T-cell (primary cell): ENCODE measurements around the gene GALNT10. TPM values are rescaled to one million over a fixed set of nuclear protein-coding genes. Genes with fewer than 3 reads are reported as not detected.

ENCODE experiments used
- ATAC-seq, 4 experiments: fragments of 200-7000 bp in 3 of 4; fragments of 150-1000 bp in 1 of 4; cut with Tn5 transposase; replicated peaks in 1 of 4; 1 replicate in 3 of 4; 2 replicates in 1 of 4; pipeline ENCODE4 v1.10.0; 2021; ENCODE audit warnings: moderate library complexity in 3 of 4, mild to moderate bottlenecking in 2 of 4, moderate number of reproducible peaks in 1 of 4
- CTCF ChIA-PET, 2 donors: fragments of 300-600 bp; sonication (Branson Sonifier 250); formaldehyde crosslinking; loops; one replicate each; lab custom pipeline; 2022; ENCODE audit warnings: antibody characterized with exemption in 2 of 2; lab: Charles Lee
- POLR2A ChIA-PET, 2 donors: fragments of 300-600 bp; sonication (Branson Sonifier 250); formaldehyde crosslinking; loops; one replicate each; lab custom pipeline; 2022; ENCODE audit warnings: antibody characterized with exemption in 2 of 2; lab: Charles Lee
- DNase-seq, 35 experiments: peaks; one replicate each; pipeline versions ENCODE4 v3.0.0 to v3.0.0-alpha.2; 2013 to 2023
- H3K27ac ChIP-seq: one replicate; pipeline ENCODE4 v1.5.1; 2013; ENCODE audit warnings: low read length
- H3K27me3 ChIP-seq, 2 experiments: replicated peaks in 1 of 2; 1 replicate in 1 of 2; 2 replicates in 1 of 2; pipeline versions ENCODE4 v1.6.1 to v1.7.0; 2013; ENCODE audit warnings: low read length in 1 of 2, mixed read lengths in 1 of 2; ENCODE audit not compliant: control insufficient read depth in 2 of 2, insufficient read depth in 2 of 2; ENCODE audit errors: extremely low read depth in 1 of 2
- H3K36me3 ChIP-seq, 2 donors: 1 replicate in 1 of 2; 2 replicates in 1 of 2; pipeline versions ENCODE4 v1.6.1 to v1.7.0; 2013; ENCODE audit warnings: low read length in 1 of 2; ENCODE audit not compliant: control insufficient read depth in 2 of 2, insufficient read depth in 1 of 2; ENCODE audit errors: extremely low read depth in 1 of 2
- H3K4me1 ChIP-seq, 2 experiments: 1 replicate in 1 of 2; 2 replicates in 1 of 2; pipeline versions ENCODE4 v1.6.1 to v1.7.0; 2013; ENCODE audit warnings: low read length in 2 of 2, mixed read lengths in 1 of 2; ENCODE audit not compliant: insufficient read depth in 2 of 2, control insufficient read depth in 1 of 2; ENCODE audit errors: extremely low read depth in 1 of 2
- H3K4me3 ChIP-seq, 2 donors: 1 replicate in 1 of 2; 2 replicates in 1 of 2; pipeline versions ENCODE4 v1.5.1 to v1.7.0; 2013; ENCODE audit warnings: mild to moderate bottlenecking in 2 of 2, low read length in 1 of 2, moderate library complexity in 1 of 2; ENCODE audit not compliant: control insufficient read depth in 1 of 2; ENCODE audit errors: extremely low read depth in 1 of 2
- H3K9me3 ChIP-seq: 2 replicates; pipeline ENCODE4 v1.7.0; 2013
- H3K27ac Mint-ChIP-seq, 2 donors: one replicate each; pipeline ENCODE4 v1.8.0; 2020 to 2021; ENCODE audit warnings: mild to moderate bottlenecking in 2 of 2, mixed read lengths in 2 of 2
- H3K27me3 Mint-ChIP-seq, 2 donors: one replicate each; pipeline ENCODE4 v1.8.0; 2021 to 2022; ENCODE audit warnings: mixed read lengths in 2 of 2
- H3K36me3 Mint-ChIP-seq: one replicate; pipeline ENCODE4 v1.8.0; 2021; ENCODE audit warnings: mixed read lengths
- H3K4me1 Mint-ChIP-seq, 3 donors: one replicate each; pipeline ENCODE4 v1.8.0; 2020 to 2022; ENCODE audit warnings: mixed read lengths in 3 of 3, mild to moderate bottlenecking in 1 of 3
- H3K4me3 Mint-ChIP-seq, 3 donors: one replicate each; pipeline ENCODE4 v1.8.0; 2020 to 2022; ENCODE audit warnings: mild to moderate bottlenecking in 3 of 3, mixed read lengths in 3 of 3, moderate library complexity in 3 of 3
- H3K9me3 Mint-ChIP-seq, 3 donors: one replicate each; pipeline ENCODE4 v1.8.0; 2020 to 2022; ENCODE audit warnings: mixed read lengths in 3 of 3
- WGBS: methylation state at CpG from one replicate; pipeline ENCODE4 v1.1.5; 2013; ENCODE audit warnings: missing lambda C conversion rate; ENCODE audit not compliant: insufficient coverage; 5-methylcytosine and 5-hydroxymethylcytosine counted together
- total RNA-seq, 35 experiments: library from RNA in 6 of 35; stranded (reverse) in 6 of 35; fragments of 120-200 nt in 1 of 35; gene quantifications; one replicate each; pipeline versions ENCODE4 v1.2.1 to v1.2.4 and lab custom pipeline; 2013 to 2026

The GALNT10 gene
- total RNA-seq, 5 donors from 2014 or later (not counting 1 experiment from before 2014, with no cell fraction given) = 26.9 to 62.7 (median 40.8) TPM

DNA sequence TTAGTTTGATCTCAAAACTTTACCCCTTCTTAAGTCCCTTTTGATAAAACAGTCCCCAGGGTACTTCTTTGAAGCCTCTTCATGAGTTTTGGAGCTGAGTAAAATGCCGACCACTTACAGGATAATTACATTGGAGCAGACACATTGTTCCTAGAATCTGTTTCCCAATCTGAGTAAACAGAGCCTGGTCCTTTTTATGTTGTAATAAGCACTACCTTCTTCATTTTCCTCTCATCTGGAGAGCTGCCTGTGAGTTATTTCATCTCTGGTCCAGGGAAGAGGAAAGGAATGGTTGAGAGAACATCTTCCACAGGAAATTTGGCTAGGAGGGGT lies 26.3 kb upstream of the GALNT10 start:
- H3K36me3 Mint-ChIP-seq = no peaks in the 10 kb centered on the region
- Histone ChIP-seq H3K4me3 (no peak overlapping the region), H3K27ac (no peak overlapping the region), H3K36me3 (no peaks in the 10 kb centered on the region), H3K9me3 (no peaks in the 10 kb centered on the region), H3K4me1 (no peaks in the 10 kb centered on the region), H3K27me3 (peaks cover 0 to 20% of the 10 kb centered on the region in 2 experiments)
- H3K27me3 Mint-ChIP-seq = peaks cover 15 to 26% of the 10 kb centered on the region in 2 donors
- CTCF ChIA-PET = interaction anchor here in 1 of 2 donors (1.0 kb wide), 1 partner anchor 184 kb away, joined by 4 read pairs; no protein-coding TSS in a partner anchor
- H3K4me1 Mint-ChIP-seq = no peaks in the 10 kb centered on the region
- DNase-seq (no peak), ATAC-seq (no peak)
- H3K9me3 Mint-ChIP-seq = no peaks in the 10 kb centered on the region
- POLR2A ChIA-PET = no interaction called here
- H3K27ac Mint-ChIP-seq = no peak overlapping the region
- WGBS = no CpG with 5 or more reads among the region's 1 CpG
- no peak overlapping the region for H3K4me3 Mint-ChIP-seq

DNA sequence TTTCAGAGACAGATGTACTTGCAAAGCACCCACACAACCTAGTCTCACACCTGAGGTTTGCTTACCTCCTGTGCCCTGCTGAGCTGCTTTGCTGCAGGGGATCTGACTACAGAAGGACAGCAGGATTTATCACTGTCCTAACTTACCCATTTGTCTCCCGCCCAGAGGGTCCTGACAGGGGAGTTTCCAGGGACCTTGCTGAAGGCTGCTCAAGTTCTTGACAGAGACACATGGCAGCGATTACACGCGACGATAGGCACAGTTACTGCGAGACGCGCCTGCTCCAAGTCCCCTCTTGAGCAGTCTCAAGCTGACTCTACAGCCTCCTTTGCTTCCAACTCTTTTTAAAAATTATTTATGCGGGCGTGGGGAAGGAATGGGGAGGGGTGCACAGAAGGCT lies 24.6 kb upstream of the GALNT10 start:
- POLR2A ChIA-PET = no interaction called here
- 53% methylated on average over 6 of the region's 10 CpGs for WGBS
- Histone ChIP-seq H3K27ac (no peak overlapping the region), H3K9me3 (no peaks in the 10 kb centered on the region), H3K4me1 (no peaks in the 10 kb centered on the region), H3K27me3 (peaks cover 0 to 20% of the 10 kb centered on the region in 2 experiments), H3K4me3 (no peak overlapping the region), H3K36me3 (no peaks in the 10 kb centered on the region)
- no peak for ATAC-seq
- Mint-ChIP-seq H3K27ac (no peak overlapping the region), H3K4me3 (no peak overlapping the region), H3K27me3 (peaks cover 15 to 22% of the 10 kb centered on the region in 2 donors), H3K4me1 (no peaks in the 10 kb centered on the region), H3K9me3 (no peaks in the 10 kb centered on the region), H3K36me3 (no peaks in the 10 kb centered on the region)
- CTCF ChIA-PET = interaction anchor here in 1 of 2 donors (1.5 kb wide), 1 partner anchor 11 kb away, joined by 9 read pairs; no protein-coding TSS in a partner anchor
- no peak for DNase-seq

GRCh38 chr5:154166901-154167791 lies 23.4 kb upstream of the GALNT10 start:
- Mint-ChIP-seq H3K4me3 (no peak overlapping the region), H3K4me1 (no peaks in the 10 kb centered on the region), H3K27me3 (peaks cover 13 to 20% of the 10 kb centered on the region in 2 donors), H3K9me3 (no peaks in the 10 kb centered on the region), H3K36me3 (no peaks in the 10 kb centered on the region), H3K27ac (no peak overlapping the region)
- ChIA-PET CTCF (interaction anchor here in 1 of 2 donors (1.5 kb wide), 1 partner anchor 10 kb away, joined by 9 read pairs; no protein-coding TSS in a partner anchor), POLR2A (no interaction called here)
- ATAC-seq = no peak
- Histone ChIP-seq H3K9me3 (no peaks in the 10 kb centered on the region), H3K4me3 (no peak overlapping the region), H3K36me3 (no peaks in the 10 kb centered on the region), H3K27ac (no peak overlapping the region), H3K27me3 (peaks cover 0 to 23% of the 10 kb centered on the region in 2 experiments), H3K4me1 (no peaks in the 10 kb centered on the region)
- no peak for DNase-seq
- WGBS = 25% methylated on average over 1 of the region's 2 CpGs

DNA sequence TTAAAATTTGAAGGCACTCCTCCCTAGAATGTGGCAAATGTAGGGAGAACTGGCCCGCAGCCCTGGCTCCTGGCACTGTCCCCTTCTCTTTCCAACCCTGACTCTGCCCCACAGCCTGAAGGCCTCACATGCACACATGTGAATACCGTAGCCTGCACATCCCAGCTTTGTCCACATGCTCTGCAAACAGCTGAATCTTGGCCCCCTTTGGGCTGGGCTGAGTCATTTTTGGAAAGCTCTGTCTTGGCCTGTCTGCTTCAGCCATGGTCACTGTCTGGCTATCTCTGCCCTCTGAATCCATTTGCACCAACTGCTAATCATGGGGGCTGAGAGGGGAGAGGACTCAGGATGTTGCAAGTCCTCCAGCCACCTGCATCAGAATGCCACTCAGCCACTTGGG lies 22.1 kb upstream of the GALNT10 start:
- Mint-ChIP-seq H3K4me1 (no peaks in the 10 kb centered on the region), H3K36me3 (no peaks in the 10 kb centered on the region), H3K27ac (no peak overlapping the region), H3K27me3 (peaks cover 13% of the 10 kb centered on the region in 2 donors), H3K9me3 (no peaks in the 10 kb centered on the region), H3K4me3 (no peak overlapping the region)
- no peaks in the 10 kb centered on the region for H3K4me1 ChIP-seq
- H3K4me3 ChIP-seq = no peak overlapping the region
- WGBS = 100% methylated on average over 2 of the region's 2 CpGs
- no peaks in the 10 kb centered on the region for H3K9me3 ChIP-seq
- ATAC-seq (no peak), DNase-seq (no peak)
- H3K27ac ChIP-seq = no peak overlapping the region
- H3K36me3 ChIP-seq = no peaks in the 10 kb centered on the region
- CTCF ChIA-PET = no interaction called here
- peaks cover 0 to 17% of the 10 kb centered on the region in 2 experiments for H3K27me3 ChIP-seq
- POLR2A ChIA-PET = no interaction called here

GRCh38 chr5:154172785-154173184 lies 17.7 kb upstream of the GALNT10 start:
- H3K9me3 Mint-ChIP-seq = no peaks in the 10 kb centered on the region
- WGBS = 100% methylated on average over 1 of the region's 2 CpGs
- ATAC-seq (no peak), DNase-seq (no peak)
- ChIA-PET POLR2A (no interaction called here), CTCF (no interaction called here)
- Histone ChIP-seq H3K4me3 (no peak overlapping the region), H3K27ac (no peak overlapping the region), H3K9me3 (no peaks in the 10 kb centered on the region), H3K4me1 (no peaks in the 10 kb centered on the region), H3K36me3 (no peaks in the 10 kb centered on the region), H3K27me3 (peaks cover 0 to 6% of the 10 kb centered on the region in 2 experiments)
- no peak overlapping the region for H3K27ac Mint-ChIP-seq
- no peak overlapping the region for H3K4me3 Mint-ChIP-seq
- no peaks in the 10 kb centered on the region for H3K4me1 Mint-ChIP-seq
- peaks cover 0 to 1% of the 10 kb centered on the region in 2 donors for H3K27me3 Mint-ChIP-seq
- no peaks in the 10 kb centered on the region for H3K36me3 Mint-ChIP-seq

DNA sequence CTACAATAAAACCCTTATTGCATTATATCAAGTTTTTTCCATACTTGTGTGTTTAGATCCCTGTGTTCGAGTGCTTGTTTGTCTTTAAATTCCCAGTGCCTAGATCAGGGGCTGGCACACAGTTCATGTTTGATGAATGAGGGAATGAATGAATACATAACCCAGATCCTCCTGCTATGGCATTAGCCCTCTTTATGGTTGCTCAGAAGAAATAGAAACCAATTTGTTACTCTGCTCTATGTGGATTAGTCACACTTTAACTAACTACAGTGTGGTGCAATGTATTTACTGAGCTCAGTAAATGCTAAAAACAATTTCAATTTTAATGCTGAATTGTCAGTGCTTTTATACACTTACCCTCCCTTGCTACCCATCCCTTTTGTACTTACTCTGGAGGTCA lies 16.4 kb upstream of the GALNT10 start:
- CTCF ChIA-PET = interaction anchor here in 1 of 2 donors (1.1 kb wide), 1 partner anchor 102 kb away, joined by 4 read pairs; no protein-coding TSS in a partner anchor
- no peak overlapping the region for H3K27ac ChIP-seq
- DNase-seq = no peak
- H3K36me3 ChIP-seq = no peaks in the 10 kb centered on the region
- POLR2A ChIA-PET = interaction anchor here in 1 of 2 donors (0.6 kb wide), 1 partner anchor 734 kb away, joined by 19 read pairs; no protein-coding TSS in a partner anchor
- no peak overlapping the region for H3K27ac Mint-ChIP-seq
- peaks cover 3 to 5% of the 10 kb centered on the region in 2 donors for H3K27me3 Mint-ChIP-seq
- no peaks in the 10 kb centered on the region for H3K9me3 ChIP-seq
- no peaks in the 10 kb centered on the region for H3K9me3 Mint-ChIP-seq
- H3K4me3 Mint-ChIP-seq = no peak overlapping the region
- H3K27me3 ChIP-seq = peaks cover 0 to 3% of the 10 kb centered on the region in 2 experiments
- no peaks in the 10 kb centered on the region for H3K36me3 Mint-ChIP-seq
- no peaks in the 10 kb centered on the region for H3K4me1 Mint-ChIP-seq
- H3K4me3 ChIP-seq = no peak overlapping the region
- no CpG with 5 or more reads among the region's 1 CpG for WGBS
- no peaks in the 10 kb centered on the region for H3K4me1 ChIP-seq
- no peak for ATAC-seq
